Hematopoietic multipotent progenitor cell treated with erythropoietin and hydrocortisone succinate and interleukin-3 and kit ligand, for 8 days (in vitro differentiated cells): ENCODE measurements around the gene USF2.
"Not testable (repeated sequence)": the region's sequence is repeated elsewhere in the genome, so short reads cannot be mapped to it uniquely, and the experiment has no call there.

Source experiments
- DNase-seq: peaks from one replicate; pipeline ENCODE4 v3.0.0-alpha.2; 2015

The USF2 gene

GRCh38 chr19:35266520-35267352, 2.0 kb upstream of the USF2 start:
- peak; percentile 18 for DNase-seq

DNA sequence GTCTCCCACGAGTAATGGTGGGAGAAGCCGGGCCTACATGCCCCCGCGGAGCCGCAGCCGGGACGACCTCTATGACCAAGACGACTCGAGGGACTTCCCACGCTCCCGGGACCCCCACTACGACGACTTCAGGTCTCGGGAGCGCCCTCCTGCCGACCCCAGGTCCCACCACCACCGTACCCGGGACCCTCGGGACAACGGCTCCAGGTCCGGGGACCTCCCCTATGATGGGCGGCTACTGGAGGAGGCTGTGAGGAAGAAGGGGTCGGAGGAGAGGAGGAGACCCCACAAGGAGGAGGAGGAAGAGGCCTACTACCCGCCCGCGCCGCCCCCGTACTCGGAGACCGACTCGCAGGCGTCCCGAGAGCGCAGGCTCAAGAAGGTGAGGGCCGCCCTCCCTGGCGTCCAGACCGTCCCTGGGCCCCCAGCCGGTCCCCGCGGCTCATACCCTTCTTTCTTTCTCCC, 1.4 kb upstream of the USF2 start:
- DNase-seq, result peak; percentile 17

GRCh38 chr19:35267818-35268535, 785 bp upstream of the USF2 start:
- DNase-seq, result peak; percentile 72

DNA sequence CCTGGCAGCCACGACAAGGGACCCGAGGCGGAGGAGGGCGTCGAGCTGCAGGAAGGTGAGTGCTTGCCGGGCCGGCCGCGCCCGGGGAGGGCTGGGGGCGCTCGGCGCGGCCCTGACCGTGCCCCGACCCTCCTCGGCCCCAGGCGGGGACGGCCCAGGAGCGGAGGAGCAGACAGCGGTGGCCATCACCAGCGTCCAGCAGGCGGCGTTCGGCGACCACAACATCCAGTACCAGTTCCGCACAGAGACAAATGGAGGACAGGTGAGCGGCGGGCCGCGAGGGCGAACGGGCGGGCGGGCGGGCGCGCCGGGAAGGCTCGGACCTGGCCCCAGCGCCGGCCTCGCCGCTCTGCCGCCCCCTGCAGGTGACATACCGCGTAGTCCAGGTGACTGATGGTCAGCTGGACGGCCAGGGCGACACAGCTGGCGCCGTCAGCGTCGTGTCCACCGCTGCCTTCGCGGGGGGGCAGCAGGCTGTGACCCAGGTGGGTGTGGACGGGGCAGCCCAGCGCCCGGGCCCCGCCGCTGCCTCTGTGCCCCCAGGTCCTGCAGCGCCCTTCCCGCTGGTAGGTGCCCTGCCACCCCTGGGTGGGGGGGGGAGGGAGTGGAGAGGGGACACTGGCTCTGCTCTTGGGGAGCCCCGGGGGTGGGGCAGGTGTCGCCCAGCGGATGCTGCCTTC, 816 bp downstream of the USF2 start:
- DNase-seq, result peak; percentile 69

DNA sequence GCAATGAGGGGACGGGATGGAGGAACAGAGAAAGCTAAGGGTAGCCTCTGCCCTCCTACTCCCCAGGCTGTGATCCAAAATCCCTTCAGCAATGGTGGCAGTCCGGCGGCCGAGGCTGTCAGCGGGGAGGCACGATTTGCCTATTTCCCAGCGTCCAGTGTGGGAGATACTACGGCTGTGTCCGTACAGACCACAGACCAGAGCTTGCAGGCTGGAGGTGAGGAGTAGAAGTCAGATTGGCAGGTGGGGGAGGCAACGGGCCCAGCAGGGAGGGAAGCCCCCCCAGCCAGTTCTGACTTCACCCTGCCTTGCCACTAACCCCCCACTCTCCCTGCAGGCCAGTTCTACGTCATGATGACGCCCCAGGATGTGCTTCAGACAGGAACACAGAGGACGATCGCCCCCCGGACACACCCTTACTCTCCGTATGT, 1.6 kb downstream of the USF2 start:
- no peak for DNase-seq

- no peak for DNase-seq
Measured at GRCh38 chr19:35271546-35271945, 2.8 kb downstream of the USF2 start.

- DNase-seq, result no peak
Measured at GRCh38 chr19:35272122-35272719, 3.5 kb downstream of the USF2 start.

GRCh38 chr19:35272954-35273649, 4.3 kb downstream of the USF2 start:
- DNase-seq, result no peak

DNA sequence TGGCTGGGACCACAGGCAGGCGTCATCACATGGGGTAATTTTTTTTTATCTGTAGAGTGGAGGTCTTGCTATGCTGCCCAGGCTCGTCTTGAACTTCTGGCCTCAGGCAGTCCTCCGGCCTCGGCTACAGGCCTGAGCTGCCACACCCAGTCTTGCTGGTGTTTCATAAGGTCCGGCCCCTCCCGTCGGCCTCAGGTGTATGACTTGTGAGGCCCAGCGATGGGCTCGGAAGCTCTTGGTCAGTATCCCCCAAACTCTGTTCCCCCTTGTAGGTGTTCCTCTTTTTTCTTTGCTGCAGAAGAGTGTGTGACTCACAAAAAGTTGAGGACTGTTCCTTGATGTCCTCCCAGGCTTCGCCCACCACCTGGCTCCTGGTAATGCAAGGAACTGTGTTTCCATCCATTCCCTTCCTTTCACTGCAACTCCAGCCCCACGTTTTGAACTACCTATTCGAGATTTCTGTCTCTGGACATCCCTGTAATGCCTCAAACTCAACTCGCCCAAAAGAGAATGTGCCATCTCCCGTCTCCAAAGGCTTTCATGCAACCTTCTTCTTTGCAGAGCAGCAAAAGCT, 5.0 kb downstream of the USF2 start:
- DNase-seq, result no peak

GRCh38 chr19:35274323-35274722, 5.6 kb downstream of the USF2 start:
- DNase-seq, result no peak

DNA sequence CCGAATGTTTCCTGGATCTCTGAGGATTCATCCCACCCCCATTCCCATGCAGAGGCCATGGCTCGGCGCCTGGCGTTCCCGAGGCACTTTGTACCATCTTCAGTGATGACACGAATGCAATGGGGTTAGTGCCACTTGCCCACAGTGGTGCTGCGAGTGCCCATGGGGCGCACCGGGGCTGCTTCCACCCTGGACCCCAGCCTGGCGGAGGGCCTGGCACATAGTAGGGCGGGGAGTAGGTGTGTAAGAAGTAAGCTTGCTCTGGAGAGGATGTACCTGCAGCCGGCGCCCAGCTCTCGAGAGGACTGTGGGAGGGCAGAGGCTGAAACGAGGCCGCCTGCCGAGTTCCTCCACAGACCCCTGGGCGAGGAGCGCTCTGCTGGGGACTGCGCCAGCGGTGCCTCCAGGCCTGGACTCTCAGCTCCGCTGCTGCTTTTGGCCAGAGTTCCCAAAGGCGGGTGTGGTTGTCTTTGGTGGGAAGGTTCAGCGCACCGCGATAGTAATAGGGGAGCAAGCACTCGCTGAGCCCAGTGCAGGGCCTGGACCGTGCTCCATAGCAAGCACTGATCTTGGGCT, 8.0 kb downstream of the USF2 start:
- no peak for DNase-seq

DNA sequence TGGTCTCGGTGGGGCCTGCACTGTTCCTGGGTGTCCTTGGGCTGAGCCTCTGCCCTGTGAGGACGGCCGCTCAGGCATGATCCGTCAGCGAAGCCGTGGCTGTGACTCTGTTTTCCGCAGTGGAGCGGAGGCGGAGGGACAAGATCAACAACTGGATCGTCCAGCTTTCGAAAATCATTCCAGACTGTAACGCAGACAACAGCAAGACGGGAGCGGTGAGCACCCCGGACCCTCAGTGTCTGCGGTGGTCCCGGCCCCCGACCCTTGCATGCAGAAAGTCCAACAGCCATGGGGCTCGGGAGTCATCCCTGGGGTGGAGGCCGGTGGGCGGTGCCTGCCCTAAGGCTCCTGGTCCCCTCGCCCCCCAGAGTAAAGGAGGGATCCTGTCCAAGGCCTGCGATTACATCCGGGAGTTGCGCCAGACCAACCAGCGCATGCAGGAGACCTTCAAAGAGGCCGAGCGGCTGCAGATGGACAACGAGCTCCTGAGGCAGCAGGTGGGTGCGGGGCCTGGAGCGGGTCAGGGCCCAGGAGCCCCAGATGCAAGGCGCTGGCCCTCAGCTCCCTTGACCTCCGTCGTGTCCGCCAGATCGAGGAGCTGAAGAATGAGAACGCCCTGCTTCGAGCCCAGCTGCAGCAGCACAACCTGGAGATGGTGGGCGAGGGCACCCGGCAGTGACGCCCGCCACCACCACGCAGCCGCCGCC, 10.0 kb downstream of the USF2 start:
- DNase-seq, result no peak

GRCh38 chr19:35279374-35279773, 10.6 kb downstream of the USF2 start:
- DNase-seq, result no peak

- DNase-seq, result no peak
Measured at GRCh38 chr19:35279985-35280821, 11.4 kb downstream of the USF2 start.

DNA sequence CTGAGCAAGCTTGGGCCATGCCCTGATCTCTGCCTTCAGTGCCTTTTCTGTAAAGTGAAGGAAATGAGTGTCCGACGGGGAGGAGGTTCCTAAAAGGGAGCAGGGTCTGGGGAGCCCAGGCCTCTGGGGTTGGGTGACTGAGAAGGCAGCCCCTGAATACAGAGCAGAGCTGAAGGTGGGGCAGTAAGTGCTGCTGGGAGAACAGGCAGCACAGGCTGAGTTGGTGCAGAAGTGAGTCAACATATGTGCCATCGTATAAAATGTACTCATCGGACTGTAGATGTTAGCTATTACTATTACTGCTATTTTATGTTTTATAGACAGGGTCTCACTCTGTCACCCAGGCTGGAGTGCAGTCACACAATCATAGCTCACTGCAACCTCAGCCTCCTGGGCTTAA, 12.5 kb downstream of the USF2 start:
- no peak for DNase-seq

GRCh38 chr19:35284153-35285094, 15.7 kb downstream of the USF2 start:
- no peak for DNase-seq

DNA sequence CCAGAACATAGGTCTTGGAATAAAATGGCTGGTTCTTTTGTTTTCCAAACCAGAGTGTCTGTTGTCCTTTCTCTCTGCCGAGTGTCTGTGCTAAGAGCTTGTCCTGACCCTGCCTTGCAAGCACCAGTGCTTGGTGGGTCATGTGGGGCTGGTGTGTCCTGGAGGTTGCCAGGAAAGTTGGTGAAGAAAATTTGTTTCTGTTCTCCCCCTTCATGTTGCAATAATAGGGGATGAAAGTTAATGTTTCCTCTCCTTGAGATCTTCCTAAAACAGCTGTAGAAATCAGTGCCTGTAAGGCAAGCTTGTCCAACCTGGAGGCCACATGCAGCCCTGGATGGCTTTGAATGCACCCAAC, 16.3 kb downstream of the USF2 start:
- DNase-seq, result no peak

- not testable (repeated sequence) for DNase-seq
Measured at GRCh38 chr19:35285465-35285864, 16.7 kb downstream of the USF2 start.

DNA sequence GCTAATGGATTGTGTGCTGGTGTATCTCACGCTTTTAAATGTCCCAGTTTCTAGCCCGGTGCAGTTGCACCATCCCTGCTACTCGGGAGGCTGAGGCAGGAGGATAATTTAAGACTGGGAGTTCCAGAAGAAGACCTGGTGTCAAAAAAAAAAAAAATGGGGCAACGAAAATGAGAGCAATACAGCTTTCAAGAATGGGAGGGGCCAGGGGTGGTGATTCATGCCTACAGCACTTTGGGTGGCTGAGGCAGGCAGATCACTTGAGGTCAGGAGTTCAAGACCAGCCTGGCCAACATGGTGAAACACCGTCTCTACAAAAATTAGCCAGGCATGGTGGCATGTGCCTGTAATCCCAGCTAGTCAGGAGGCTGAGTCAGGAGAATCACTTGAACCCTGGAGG, 17.3 kb downstream of the USF2 start:
- not testable (repeated sequence) for DNase-seq
